Central memory CD8-positive, alpha-beta T cell (primary cell): ENCODE data around the gene PLCD1.

Experiments used
- ATAC-seq: fragments of 150-1000 bp; cut with Tn5 transposase; replicated peaks from 2 replicates; pipeline ENCODE4 v1.10.0; 2022; ENCODE audit warnings: mild to moderate bottlenecking, moderate FRiP score, moderate number of reproducible peaks; ENCODE audit not compliant: poor library complexity, severe bottlenecking; ENCODE audit errors: extremely low read depth
- DNase-seq, 2 donors: peaks; one replicate each; pipeline ENCODE4 v3.0.0; 2021; ENCODE audit warnings: low spot score in 2 of 2
- H3K27ac Mint-ChIP-seq: one replicate; pipeline ENCODE4 v1.8.0; 2022; ENCODE audit warnings: low read depth, mild to moderate bottlenecking, moderate library complexity, mixed read lengths
- H3K27me3 Mint-ChIP-seq: one replicate; pipeline ENCODE4 v1.8.0; 2022; ENCODE audit warnings: mixed read lengths
- H3K36me3 Mint-ChIP-seq: one replicate; pipeline ENCODE4 v1.8.0; 2022; ENCODE audit warnings: mild to moderate bottlenecking, moderate library complexity, mixed read lengths; ENCODE audit not compliant: insufficient read depth
- H3K4me1 Mint-ChIP-seq: one replicate; pipeline ENCODE4 v1.8.0; 2022; ENCODE audit warnings: mixed read lengths
- H3K4me3 Mint-ChIP-seq: one replicate; pipeline ENCODE4 v1.8.0; 2022; ENCODE audit warnings: mild to moderate bottlenecking, moderate library complexity, mixed read lengths
- H3K9me3 Mint-ChIP-seq: one replicate; pipeline ENCODE4 v1.8.0; 2022; ENCODE audit warnings: mixed read lengths

The PLCD1 gene

GRCh38 chr3:38007754-38008090 lies 21.7 kb downstream of the PLCD1 start:
- DNase-seq, result no peak
- Mint-ChIP-seq H3K9me3 (no peaks in the 10 kb centered on the region), H3K27me3 (no peaks in the 10 kb centered on the region), H3K36me3 (peaks cover 17% of the 10 kb centered on the region), H3K4me3 (no peak overlapping the region), H3K4me1 (peaks cover 30% of the 10 kb centered on the region), H3K27ac (no peak overlapping the region)
- no peak for ATAC-seq

GRCh38 chr3:38006445-38006995 lies 22.9 kb downstream of the PLCD1 start:
- H3K27ac Mint-ChIP-seq, result no peak overlapping the region

GRCh38 chr3:38006031-38006430 lies 23.4 kb downstream of the PLCD1 start:
- Mint-ChIP-seq H3K4me1 (peaks cover 30% of the 10 kb centered on the region), H3K36me3 (peaks cover 17% of the 10 kb centered on the region), H3K27ac (no peak overlapping the region), H3K4me3 (no peak overlapping the region), H3K27me3 (no peaks in the 10 kb centered on the region), H3K9me3 (no peaks in the 10 kb centered on the region)
- DNase-seq, result no peak
- no peak for ATAC-seq

More at GRCh38 chr3:38006445-38006995, 22.9 kb downstream of the PLCD1 start:
- Mint-ChIP-seq H3K4me3 (no peak overlapping the region), H3K36me3 (peaks cover 17% of the 10 kb centered on the region), H3K27me3 (no peaks in the 10 kb centered on the region), H3K9me3 (no peaks in the 10 kb centered on the region), H3K4me1 (peaks cover 30% of the 10 kb centered on the region)
- ATAC-seq (no peak), DNase-seq (no peak)

DNA sequence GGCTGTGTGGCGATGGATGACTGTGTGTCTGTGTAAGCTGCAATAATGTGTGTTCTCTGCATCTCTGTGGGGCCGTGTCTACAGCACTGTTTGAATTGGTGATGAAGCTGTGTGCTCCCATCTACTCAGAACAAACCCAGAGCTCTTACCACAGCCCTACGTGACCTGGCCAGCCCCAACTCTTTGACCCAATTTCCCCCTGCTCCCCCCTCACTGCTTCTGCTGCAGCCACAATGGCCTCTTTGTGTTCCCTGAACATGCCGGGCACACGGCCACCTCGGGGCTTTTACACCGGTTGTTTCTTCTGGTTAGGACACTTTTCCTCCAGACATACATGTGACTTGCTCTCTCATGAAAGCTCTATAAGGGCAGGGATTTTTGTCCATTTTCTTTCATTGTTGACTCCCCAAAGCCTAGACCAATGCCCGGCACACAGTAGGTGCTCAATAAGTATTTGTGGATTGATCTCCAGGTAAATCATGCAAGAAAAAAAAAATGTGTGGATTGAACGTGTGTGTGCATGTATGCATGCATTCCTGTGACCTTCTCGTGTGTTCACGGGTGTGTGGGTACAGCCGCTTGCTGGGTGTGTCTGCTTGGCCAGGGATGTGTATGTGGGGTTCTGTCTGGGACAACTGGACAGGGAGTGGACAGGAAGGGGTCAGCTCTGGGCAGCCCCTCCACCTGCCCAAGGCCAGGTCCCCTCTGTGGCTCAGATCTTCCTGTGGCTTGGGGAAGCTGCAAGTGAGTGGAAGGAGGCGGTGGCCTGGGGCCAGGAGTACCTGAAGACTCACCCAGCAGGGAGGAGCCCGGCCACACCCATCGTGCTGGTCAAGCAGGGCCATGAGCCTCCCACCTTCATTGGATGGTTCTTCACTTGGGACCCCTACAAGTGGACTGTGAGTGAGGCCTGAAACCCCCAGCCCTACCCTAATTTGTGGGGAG lies 24.1 kb downstream of the PLCD1 start:
- H3K27me3 Mint-ChIP-seq, result no peaks in the 10 kb centered on the region

DNA sequence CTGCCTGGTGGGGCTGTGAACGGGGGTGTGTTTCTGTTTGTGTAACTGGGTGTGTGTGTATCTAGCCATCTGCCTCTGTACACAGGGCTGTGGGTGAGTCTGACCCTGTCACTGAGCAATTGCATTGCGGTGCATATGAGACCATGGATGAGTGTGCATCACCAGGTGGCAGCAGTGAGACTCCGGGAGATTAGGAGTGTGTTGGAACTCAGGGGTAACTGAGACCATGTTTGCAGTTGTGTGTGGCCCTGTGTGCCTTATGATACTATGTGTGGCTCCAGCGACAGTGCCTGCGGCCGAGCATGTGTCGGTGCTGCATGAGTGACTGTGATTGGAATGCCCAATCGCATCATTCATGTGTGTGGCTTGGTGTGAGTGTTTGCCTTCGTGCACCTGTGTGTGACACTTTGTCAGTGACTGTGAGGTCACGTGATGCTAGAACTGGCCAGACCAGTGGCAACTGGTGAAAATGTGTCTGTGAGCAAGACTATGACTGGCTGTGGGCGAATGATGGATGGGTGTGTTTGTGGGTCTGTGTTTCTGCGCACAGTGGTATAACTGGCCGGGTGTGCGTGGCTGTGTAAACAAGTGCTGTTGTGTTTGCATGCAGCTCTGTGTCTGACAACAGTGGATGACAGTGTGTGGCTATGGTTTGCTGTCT lies 24.9 kb downstream of the PLCD1 start:
- Mint-ChIP-seq H3K4me3 (no peak overlapping the region), H3K36me3 (peaks cover 13% of the 10 kb centered on the region), H3K9me3 (no peaks in the 10 kb centered on the region), H3K27ac (peak overlapping the region; percentile 1), H3K27me3 (no peaks in the 10 kb centered on the region), H3K4me1 (peaks cover 30% of the 10 kb centered on the region)
- ATAC-seq (peak; percentile 47), DNase-seq (no peak)

More for the DNA sequence above, 24.1 kb downstream of the PLCD1 start:
- H3K27ac Mint-ChIP-seq, result peak overlapping the region; percentile 1
- DNase-seq (no peak), ATAC-seq (no peak)
- no peak overlapping the region for H3K4me3 Mint-ChIP-seq
- no peaks in the 10 kb centered on the region for H3K9me3 Mint-ChIP-seq
- H3K4me1 Mint-ChIP-seq, result peaks cover 30% of the 10 kb centered on the region
- peaks cover 16% of the 10 kb centered on the region for H3K36me3 Mint-ChIP-seq

DNA sequence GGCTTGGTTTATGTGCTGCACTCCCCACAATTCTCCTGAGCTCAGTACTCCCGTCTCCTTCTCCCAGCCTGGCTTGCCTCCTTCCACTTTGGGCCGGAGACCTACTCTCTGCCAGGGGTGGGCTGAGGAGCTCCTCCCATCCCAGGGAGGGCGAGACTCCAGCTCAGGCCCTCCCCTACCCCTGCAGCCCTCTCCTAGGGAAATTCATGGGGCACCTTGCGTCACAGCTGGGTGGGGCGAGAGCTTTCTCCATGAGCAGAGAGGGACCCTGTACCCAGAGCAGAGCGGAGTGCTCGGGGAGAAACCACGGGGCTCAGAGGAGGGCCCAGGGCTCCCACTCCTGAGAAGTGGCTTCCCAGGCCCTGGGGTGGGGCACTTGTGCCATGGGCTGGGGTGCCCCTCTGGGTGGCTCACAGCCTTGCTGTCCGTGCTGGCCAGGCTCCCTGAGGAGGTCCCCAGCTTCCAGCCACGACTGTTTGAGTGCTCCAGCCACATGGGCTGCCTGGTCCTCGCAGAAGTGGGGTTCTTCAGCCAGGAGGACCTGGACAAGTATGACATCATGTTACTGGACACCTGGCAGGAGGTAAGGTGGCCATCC lies 25.5 kb downstream of the PLCD1 start:
- H3K27ac Mint-ChIP-seq, result no peak overlapping the region

DNA sequence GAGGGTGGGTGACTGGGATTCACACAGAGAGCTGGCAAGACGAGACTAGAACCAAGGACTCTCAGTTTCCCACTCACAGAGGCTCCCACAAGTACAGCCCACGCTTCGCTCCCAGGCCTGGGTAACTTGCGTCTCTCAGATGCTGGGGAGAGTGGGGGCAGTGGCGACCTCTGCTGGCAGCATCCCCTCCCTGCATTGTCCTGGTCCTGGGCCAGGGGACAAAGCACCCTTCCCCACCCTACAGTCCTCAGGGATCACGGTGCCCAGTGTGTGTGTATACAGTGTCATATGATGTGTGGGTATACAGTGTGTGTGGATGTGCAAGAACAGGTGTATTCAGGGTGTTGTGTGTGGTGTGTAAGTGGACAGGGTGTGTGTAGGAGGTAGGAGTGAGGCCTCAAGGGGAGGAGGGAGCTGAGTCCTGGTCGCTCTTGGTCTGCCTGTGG lies 26.0 kb downstream of the PLCD1 start:
- ATAC-seq (no peak), DNase-seq (peak in 1 of 2 donors; percentile 47)
- peaks cover 38% of the 10 kb centered on the region for H3K4me1 Mint-ChIP-seq
- no peaks in the 10 kb centered on the region for H3K27me3 Mint-ChIP-seq
- H3K27ac Mint-ChIP-seq, result no peak overlapping the region
- H3K4me3 Mint-ChIP-seq, result no peak overlapping the region
- no peaks in the 10 kb centered on the region for H3K9me3 Mint-ChIP-seq
- peaks cover 13% of the 10 kb centered on the region for H3K36me3 Mint-ChIP-seq

More for the DNA sequence above, 25.5 kb downstream of the PLCD1 start:
- no peaks in the 10 kb centered on the region for H3K9me3 Mint-ChIP-seq
- peaks cover 10% of the 10 kb centered on the region for H3K36me3 Mint-ChIP-seq
- no peak for DNase-seq
- no peak overlapping the region for H3K4me3 Mint-ChIP-seq
- ATAC-seq, result no peak
- no peaks in the 10 kb centered on the region for H3K27me3 Mint-ChIP-seq
- H3K4me1 Mint-ChIP-seq, result peaks cover 34% of the 10 kb centered on the region

GRCh38 chr3:38002940-38003339 lies 26.5 kb downstream of the PLCD1 start:
- Mint-ChIP-seq H3K27ac (no peak overlapping the region), H3K4me3 (no peak overlapping the region), H3K4me1 (peaks cover 42% of the 10 kb centered on the region), H3K36me3 (peaks cover 15% of the 10 kb centered on the region), H3K9me3 (no peaks in the 10 kb centered on the region), H3K27me3 (no peaks in the 10 kb centered on the region)
- DNase-seq, result no peak
- no peak for ATAC-seq

- Mint-ChIP-seq H3K4me1 (peaks cover 44% of the 10 kb centered on the region), H3K4me3 (no peak overlapping the region), H3K36me3 (peaks cover 15% of the 10 kb centered on the region), H3K27ac (peak overlapping the region; percentile 19), H3K27me3 (no peaks in the 10 kb centered on the region), H3K9me3 (no peaks in the 10 kb centered on the region)
- DNase-seq, result no peak
- no peak for ATAC-seq
These were observed 27.1 kb downstream of the PLCD1 start for GRCh38 chr3:38002291-38002876.

GRCh38 chr3:38001456-38002081 lies 27.9 kb downstream of the PLCD1 start:
- ATAC-seq (no peak), DNase-seq (no peak)
- no peaks in the 10 kb centered on the region for H3K27me3 Mint-ChIP-seq
- H3K4me3 Mint-ChIP-seq, result no peak overlapping the region
- H3K9me3 Mint-ChIP-seq, result no peaks in the 10 kb centered on the region
- peaks cover 14% of the 10 kb centered on the region for H3K36me3 Mint-ChIP-seq
- H3K4me1 Mint-ChIP-seq, result peaks cover 52% of the 10 kb centered on the region
- peak overlapping the region; percentile 19 for H3K27ac Mint-ChIP-seq

DNA sequence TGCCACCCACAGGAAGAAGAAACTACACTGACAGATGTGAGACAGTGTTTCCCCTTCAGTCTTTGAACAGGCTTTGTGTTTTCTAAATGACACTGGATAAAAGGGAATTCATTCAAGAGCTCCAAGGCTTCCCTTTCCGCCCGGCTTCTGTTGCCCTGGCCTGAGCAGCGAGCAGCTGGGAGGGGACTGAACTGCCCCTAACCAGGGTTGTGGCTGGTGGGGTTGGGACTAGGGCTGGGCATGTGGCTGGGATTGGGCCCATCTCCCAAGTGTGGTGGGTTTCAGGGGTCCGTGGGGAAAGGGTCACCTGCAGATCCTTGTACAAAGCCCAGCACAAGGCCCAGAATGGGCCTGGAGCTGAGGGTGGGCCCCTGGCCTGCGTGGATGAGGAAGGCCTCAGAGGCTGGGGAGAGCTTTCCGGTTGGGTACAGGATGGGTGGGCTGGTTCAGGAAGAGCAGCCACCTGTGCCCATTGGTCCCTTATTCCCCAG lies 28.4 kb downstream of the PLCD1 start:
- H3K27ac Mint-ChIP-seq, result no peak overlapping the region

More for the DNA sequence above, 28.4 kb downstream of the PLCD1 start:
- H3K36me3 Mint-ChIP-seq, result peaks cover 14% of the 10 kb centered on the region
- ATAC-seq (no peak), DNase-seq (no peak)
- no peaks in the 10 kb centered on the region for H3K27me3 Mint-ChIP-seq
- no peaks in the 10 kb centered on the region for H3K9me3 Mint-ChIP-seq
- H3K4me3 Mint-ChIP-seq, result no peak overlapping the region
- peaks cover 56% of the 10 kb centered on the region for H3K4me1 Mint-ChIP-seq
